RPMI7951 (cell line): ENCODE measurements around the gene CPAMD8. TPM values are rescaled to one million over a fixed set of nuclear protein-coding genes. Genes with fewer than 3 reads are reported as not detected.
"Not testable (repeated sequence)": the region's sequence is repeated elsewhere in the genome, so short reads cannot be mapped to it uniquely, and the experiment has no call there.

Source experiments
- DNase-seq: peaks from one replicate; pipeline ENCODE4 v3.0.0-alpha.2; 2012; ENCODE audit warnings: low read depth
- total RNA-seq: library from RNA; depleted of rRNA; stranded (reverse); fragments of >200 nt; shearing (Covaris generic); gene quantifications from 2 replicates; pipeline ENCODE4 v1.2.3, GENCODE V29; 2014

Gene CPAMD8
- total RNA-seq, 1 experiment from 2014 or later, result 2.6 TPM

GRCh38 chr19:17001603-17002183 is 24.9 kb downstream of the CPAMD8 start:
- no peak for DNase-seq

GRCh38 chr19:16998635-16999194 is 27.9 kb downstream of the CPAMD8 start:
- DNase-seq, result no peak

- not testable (repeated sequence) for DNase-seq
These were observed 29.6 kb downstream of the CPAMD8 start for GRCh38 chr19:16996838-16997490.

GRCh38 chr19:16988661-16989060 is 37.9 kb downstream of the CPAMD8 start:
- no peak for DNase-seq

DNA sequence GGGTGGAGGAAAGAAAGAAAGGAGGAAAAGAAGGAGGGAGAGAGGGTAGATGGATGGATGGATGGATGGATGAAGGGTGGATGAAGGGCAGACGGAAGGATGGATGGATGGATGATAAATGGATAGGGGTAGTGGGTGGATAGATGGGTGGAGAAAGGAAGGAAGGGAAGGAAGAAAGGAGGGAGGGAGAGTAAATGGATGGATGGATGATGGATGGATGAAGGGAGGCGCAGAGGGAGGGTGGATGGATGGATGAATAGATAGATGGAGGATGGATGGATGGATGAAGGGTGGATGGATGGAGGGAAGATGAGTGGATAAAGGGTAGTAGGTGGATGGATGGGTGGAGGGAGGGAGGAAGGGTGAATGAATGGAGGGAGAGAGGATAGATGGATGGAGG is 41.2 kb downstream of the CPAMD8 start:
- no peak for DNase-seq

GRCh38 chr19:16982586-16982985 is 44.0 kb downstream of the CPAMD8 start:
- not testable (repeated sequence) for DNase-seq

DNA sequence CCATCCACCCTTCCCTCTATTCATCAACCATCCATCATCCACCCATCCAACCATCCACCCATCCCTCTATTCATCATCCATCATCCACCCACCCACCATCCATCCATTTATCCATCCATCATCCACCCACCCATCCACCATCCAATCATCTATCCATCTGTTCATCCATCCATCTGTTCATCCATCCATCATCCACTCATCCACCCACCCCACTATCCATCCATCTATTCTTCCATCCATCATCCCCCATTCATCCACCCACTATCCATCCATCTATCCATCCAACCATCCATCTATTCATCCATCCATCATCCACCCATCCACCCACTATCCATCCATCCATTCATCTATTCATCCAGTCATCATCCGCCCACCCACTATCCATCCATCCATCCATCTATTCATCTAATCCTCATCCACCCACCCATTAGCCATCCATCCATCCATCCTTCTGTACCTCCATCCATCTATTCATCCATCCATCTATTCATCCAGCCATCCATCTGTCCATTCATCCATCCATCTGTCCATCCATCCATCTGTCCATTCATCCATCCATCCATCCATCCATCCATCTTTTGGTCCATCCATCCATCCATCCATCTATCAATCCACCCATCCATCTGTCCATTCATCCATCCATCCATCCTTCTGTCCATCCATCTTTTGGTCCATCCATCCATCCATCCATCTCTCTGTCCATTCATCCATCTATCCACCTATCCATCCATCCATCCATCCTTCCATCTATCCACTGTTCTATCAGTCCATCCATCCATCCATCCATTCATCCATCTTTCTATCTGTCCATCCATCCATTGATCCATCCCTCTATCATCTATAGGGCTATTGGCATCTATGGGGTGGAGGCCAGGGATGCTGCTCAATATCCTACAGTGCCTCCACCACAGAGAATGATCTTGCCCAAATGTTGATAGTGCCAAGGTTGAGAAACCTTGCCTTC is 47.5 kb downstream of the CPAMD8 start:
- DNase-seq, result no peak

DNA sequence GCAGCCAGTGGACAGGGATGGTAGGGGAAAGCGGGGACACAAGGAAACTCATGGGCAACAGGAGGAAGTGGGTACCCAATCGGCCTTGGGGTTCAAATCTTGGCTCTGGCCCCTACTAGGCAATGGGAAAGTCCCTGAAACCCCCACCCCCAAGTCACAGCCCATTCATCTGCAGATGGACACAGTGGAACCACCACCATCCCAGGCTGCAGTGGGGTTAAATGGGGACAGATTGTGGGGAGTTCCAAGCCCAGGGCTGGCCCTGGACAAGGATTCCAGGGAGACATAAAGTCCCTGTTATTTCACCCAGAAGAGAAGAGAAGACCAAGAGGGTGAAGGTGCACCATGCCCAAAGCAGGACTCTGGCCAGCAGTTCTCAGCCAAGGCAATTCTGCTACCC is 48.5 kb downstream of the CPAMD8 start:
- DNase-seq, result no peak

DNA sequence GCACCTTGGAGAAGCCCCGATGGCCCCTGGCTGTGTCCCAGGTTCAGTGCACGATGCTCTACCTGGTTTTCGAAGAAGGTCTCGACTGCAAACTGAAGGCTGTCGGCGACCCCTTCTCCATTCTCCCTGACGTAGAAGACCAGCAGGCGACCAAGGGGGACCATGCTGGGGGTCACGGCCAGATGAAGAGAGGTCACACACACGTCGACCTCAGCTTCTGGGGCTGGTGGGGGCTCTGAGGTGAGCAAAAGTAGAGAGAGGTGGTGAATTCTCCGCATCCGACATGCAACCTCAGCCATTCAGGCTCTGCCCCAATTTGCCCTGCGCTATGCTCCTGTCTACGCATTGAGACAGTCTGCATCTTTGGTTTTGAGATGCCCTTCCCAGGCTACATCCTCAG is 49.3 kb downstream of the CPAMD8 start:
- DNase-seq, result no peak

- DNase-seq, result no peak
These were observed 50.2 kb downstream of the CPAMD8 start for GRCh38 chr19:16976446-16976845.

GRCh38 chr19:16970821-16971220 is 55.8 kb downstream of the CPAMD8 start:
- DNase-seq, result peak; percentile 19

- peak; percentile 23 for DNase-seq
These were observed 57.5 kb downstream of the CPAMD8 start for GRCh38 chr19:16969135-16969534.

- peak; percentile 24 for DNase-seq
These were observed 65.4 kb downstream of the CPAMD8 start for GRCh38 chr19:16960996-16961822.

GRCh38 chr19:16958277-16958676 is 68.3 kb downstream of the CPAMD8 start:
- DNase-seq, result not testable (repeated sequence)

GRCh38 chr19:16957855-16958254 is 68.8 kb downstream of the CPAMD8 start:
- no peak for DNase-seq

- no peak for DNase-seq
These were observed 69.4 kb downstream of the CPAMD8 start for GRCh38 chr19:16957151-16957701.

GRCh38 chr19:16955161-16955560 is 71.4 kb downstream of the CPAMD8 start:
- no peak for DNase-seq

DNA sequence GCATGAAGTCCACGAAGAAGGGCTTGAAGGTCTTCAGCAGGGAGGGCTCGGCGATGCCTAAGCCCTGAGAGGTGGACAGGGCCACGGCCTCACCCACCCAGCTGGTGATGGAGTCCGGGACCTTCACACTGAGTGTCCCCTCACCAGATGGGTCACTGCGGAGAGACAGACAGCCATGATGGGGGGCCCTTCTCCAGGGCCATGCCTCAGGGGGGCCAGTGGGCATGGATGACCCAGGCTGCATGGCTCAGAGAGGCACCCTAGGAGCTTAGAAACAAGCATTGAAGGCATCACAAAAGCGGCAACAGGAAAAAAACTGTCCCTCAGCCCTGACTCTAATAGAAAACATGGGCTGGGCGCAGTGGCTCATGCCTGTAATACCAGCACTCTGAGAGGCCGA is 74.6 kb downstream of the CPAMD8 start:
- no peak for DNase-seq

DNA sequence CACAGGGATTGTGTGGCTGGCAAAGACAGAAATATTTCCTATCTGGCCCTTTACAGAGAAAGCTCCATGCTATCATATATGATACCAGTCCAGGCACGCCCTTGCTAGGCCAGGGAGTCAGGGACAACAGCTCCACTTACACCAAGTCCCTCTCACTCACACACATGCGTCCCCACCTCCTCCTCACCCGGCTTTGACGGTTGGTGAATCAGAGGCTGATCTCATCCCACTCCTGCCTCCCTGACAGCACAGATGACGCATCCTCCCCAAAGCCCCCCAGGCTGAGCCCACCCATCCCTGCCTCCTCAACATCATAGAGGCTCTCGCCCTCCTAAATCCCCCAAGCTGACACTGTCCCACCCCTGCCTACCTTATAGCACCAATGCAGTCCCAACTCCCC is 75.1 kb downstream of the CPAMD8 start:
- DNase-seq, result peak; percentile 55

DNA sequence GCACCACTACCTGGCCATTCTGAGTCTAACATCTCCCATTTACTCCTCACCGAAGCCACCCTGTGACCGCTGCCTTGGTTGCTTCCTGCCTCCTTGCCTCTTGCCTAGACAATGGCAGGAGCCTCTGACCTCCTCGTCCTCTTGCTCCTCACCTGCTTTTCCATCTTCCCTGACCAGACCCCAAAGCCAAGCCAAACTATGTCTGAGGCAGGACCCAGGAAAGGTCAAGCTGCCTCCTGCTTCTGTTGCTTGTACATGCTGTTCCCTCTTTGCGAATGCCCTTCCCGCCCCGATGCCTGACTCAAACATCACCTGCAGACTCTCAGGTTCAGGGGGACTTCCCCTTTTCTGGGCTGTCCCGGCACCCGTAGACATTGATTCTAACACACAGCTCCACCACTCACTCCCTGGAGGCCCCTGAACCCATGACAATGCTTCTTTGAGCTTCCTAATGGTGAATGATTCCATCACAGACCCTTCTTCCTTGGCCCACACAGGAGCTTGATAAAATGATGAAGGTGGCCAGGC is 77.0 kb downstream of the CPAMD8 start:
- no peak for DNase-seq
